OCI-LY1 (cell line): Measurements from ENCODE around the gene KIF4A.
"Not testable (repeated sequence)": the region's sequence is repeated elsewhere in the genome, so short reads cannot be mapped to it uniquely, and the experiment has no call there.

Source experiments
- H2AFZ ChIP-seq: fragments of 200-600 bp; sonication (generic), shearing (Covaris generic); 2 replicates; pipeline ENCODE4 v1.6.0; 2014; ENCODE audit warnings: antibody characterized with exemption, mild to moderate bottlenecking, low read length
- H3F3A ChIP-seq: fragments of 200-600 bp; sonication (generic), shearing (Covaris generic); 2 replicates; pipeline ENCODE4 v1.6.0; 2014; ENCODE audit warnings: mild to moderate bottlenecking, antibody characterized with exemption, low read length, moderate library complexity; ENCODE audit not compliant: insufficient read depth
- H3K27ac ChIP-seq: fragments of 200-600 bp; sonication (generic); 2 replicates; pipeline ENCODE4 v1.5.1; 2014; ENCODE audit warnings: low read length, mixed run types, mild to moderate bottlenecking, low read depth; ENCODE audit not compliant: poor library complexity, severe bottlenecking
- H3K27me3 ChIP-seq: fragments of 200-600 bp; sonication (generic); 2 replicates; pipeline ENCODE4 v1.6.0; 2014; ENCODE audit warnings: antibody characterized with exemption, mild to moderate bottlenecking, low read length, moderate library complexity; ENCODE audit not compliant: insufficient read depth
- H3K36me3 ChIP-seq: fragments of 200-600 bp; sonication (generic); 2 replicates; pipeline ENCODE4 v1.6.1; 2014; ENCODE audit warnings: mild to moderate bottlenecking, antibody characterized with exemption, low read length, moderate library complexity, mixed read lengths; ENCODE audit not compliant: insufficient read depth
- H3K4me1 ChIP-seq: fragments of 200-600 bp; sonication (generic); 2 replicates; pipeline ENCODE4 v1.5.1; 2014; ENCODE audit warnings: mild to moderate bottlenecking, low read length, moderate library complexity; ENCODE audit not compliant: insufficient read depth, severe bottlenecking
- H3K4me2 ChIP-seq: fragments of 200-600 bp; sonication (generic), shearing (Covaris generic); 2 replicates; pipeline ENCODE4 v1.6.1; 2014; ENCODE audit warnings: low read length
- H3K4me3 ChIP-seq: fragments of 200-600 bp; sonication (generic); 2 replicates; pipeline ENCODE4 v1.5.1; 2014; ENCODE audit warnings: low read length, low read depth, mild to moderate bottlenecking, mixed read lengths; ENCODE audit not compliant: poor library complexity, severe bottlenecking
- H3K79me2 ChIP-seq: fragments of 200-600 bp; shearing (Covaris generic); 2 replicates; pipeline ENCODE4 v1.6.1; 2016; ENCODE audit warnings: mixed run types, low read length, mixed read lengths; ENCODE audit not compliant: insufficient read depth
- H3K9ac ChIP-seq: fragments of 200-600 bp; sonication (generic), shearing (Covaris generic); 2 replicates; pipeline ENCODE4 v1.6.1; 2014; ENCODE audit warnings: mild to moderate bottlenecking, low read length, mixed read lengths
- H3K9me2 ChIP-seq: fragments of 200-600 bp; sonication (generic), shearing (Covaris generic); 2 replicates; pipeline ENCODE4 v1.6.1; 2014; ENCODE audit warnings: low read depth, mild to moderate bottlenecking, low read length, mixed read lengths
- H3K9me3 ChIP-seq: fragments of 200-600 bp; shearing (Covaris generic); 2 replicates; pipeline ENCODE4 v1.6.1; 2014; ENCODE audit warnings: low read length, mixed read lengths
- H4K20me1 ChIP-seq: fragments of 200-600 bp; sonication (generic), shearing (Covaris generic); 2 replicates; pipeline ENCODE4 v1.6.0; 2016; ENCODE audit warnings: mild to moderate bottlenecking, low read length; ENCODE audit not compliant: insufficient read depth
- CTCF ChIP-seq: fragments of 200-600 bp; sonication (generic), shearing (Covaris generic); IDR thresholded peaks from 2 replicates; pipeline ENCODE4 v1.5.1; 2017; ENCODE audit warnings: mild to moderate bottlenecking, antibody characterized with exemption, low read length, moderate library complexity, mixed read lengths
- EZH2 ChIP-seq: fragments of 200-600 bp; sonication (generic), shearing (Covaris generic); IDR thresholded peaks from 2 replicates; pipeline ENCODE4 v1.8.0; 2017; ENCODE audit warnings: borderline replicate concordance, mixed run types, mild to moderate bottlenecking, antibody characterized with exemption, low read length, moderate library complexity, mixed read lengths

KIF4A gene

GRCh38 chrX:70346418-70347070 is 56.6 kb downstream of the KIF4A start:
- H3K9me2 ChIP-seq, result no peaks in the 10 kb centered on the region
- H3K79me2 ChIP-seq, result no peaks in the 10 kb centered on the region
- H2AFZ ChIP-seq, result no peak overlapping the region
- H3K9ac ChIP-seq, result no peak overlapping the region
- no peaks in the 10 kb centered on the region for H3K4me1 ChIP-seq
- H3K9me3 ChIP-seq, result no peaks in the 10 kb centered on the region
- peaks cover 72% of the 10 kb centered on the region for H3K36me3 ChIP-seq
- no peaks in the 10 kb centered on the region for H3F3A ChIP-seq
- no peaks in the 10 kb centered on the region for H3K27me3 ChIP-seq
- TF ChIP-seq CTCF (no peak), EZH2 (no peak)
- H3K4me3 ChIP-seq, result no peak overlapping the region
- no peak overlapping the region for H3K27ac ChIP-seq
- H3K4me2 ChIP-seq, result no peak overlapping the region
- H4K20me1 ChIP-seq, result no peaks in the 10 kb centered on the region

GRCh38 chrX:70348825-70349224 is 58.9 kb downstream of the KIF4A start:
- H3K27me3 ChIP-seq, H3K4me1 ChIP-seq, H3F3A ChIP-seq, H3K79me2 ChIP-seq, H3K4me2 ChIP-seq, H4K20me1 ChIP-seq, H3K9me3 ChIP-seq, H3K9me2 ChIP-seq, H3K4me3 ChIP-seq, H3K27ac ChIP-seq, H2AFZ ChIP-seq, H3K9ac ChIP-seq: not testable (repeated sequence)
- H3K36me3 ChIP-seq, result peaks cover 59% of the 10 kb centered on the region

GRCh38 chrX:70349367-70350125 is 59.6 kb downstream of the KIF4A start:
- not testable (repeated sequence) for H3K4me1 ChIP-seq, H3K4me2 ChIP-seq, H3K27ac ChIP-seq, H3K9me2 ChIP-seq, H3K27me3 ChIP-seq, H3F3A ChIP-seq, H3K4me3 ChIP-seq, H4K20me1 ChIP-seq, H3K9ac ChIP-seq, H3K79me2 ChIP-seq, H3K9me3 ChIP-seq, H2AFZ ChIP-seq
- H3K36me3 ChIP-seq, result peaks cover 55% of the 10 kb centered on the region

GRCh38 chrX:70352496-70352895 is 62.6 kb downstream of the KIF4A start:
- H3K4me1 ChIP-seq, result no peaks in the 10 kb centered on the region
- H3K79me2 ChIP-seq, result no peaks in the 10 kb centered on the region
- no peak overlapping the region for H3K4me2 ChIP-seq
- no peaks in the 10 kb centered on the region for H3K9me3 ChIP-seq
- H3K27me3 ChIP-seq, result no peaks in the 10 kb centered on the region
- no peak overlapping the region for H3K27ac ChIP-seq
- H2AFZ ChIP-seq, result no peak overlapping the region
- no peaks in the 10 kb centered on the region for H4K20me1 ChIP-seq
- no peak overlapping the region for H3K4me3 ChIP-seq
- TF ChIP-seq CTCF, result no peak
- no peak for TF ChIP-seq EZH2
- no peak overlapping the region for H3K9ac ChIP-seq
- no peaks in the 10 kb centered on the region for H3K9me2 ChIP-seq
- peaks cover 32% of the 10 kb centered on the region for H3K36me3 ChIP-seq
- no peaks in the 10 kb centered on the region for H3F3A ChIP-seq
